Endothelial cell (in vitro differentiated cells): Measurements from ENCODE around the gene CASP9. TPM values are rescaled to one million over a fixed set of nuclear protein-coding genes. Genes with fewer than 3 reads are reported as not detected.

Source experiments
- DNase-seq: peaks from one replicate; pipeline ENCODE4 v3.0.0; 2021; ENCODE audit warnings: low spot score
- H3K27ac Mint-ChIP-seq: one replicate; pipeline ENCODE4 v1.8.0; 2021; ENCODE audit warnings: mixed read lengths, inconsistent platforms; ENCODE audit not compliant: unreplicated experiment
- H3K27me3 Mint-ChIP-seq: one replicate; pipeline ENCODE4 v1.8.0; 2021; ENCODE audit warnings: mild to moderate bottlenecking, moderate library complexity, mixed read lengths, inconsistent platforms; ENCODE audit not compliant: unreplicated experiment
- H3K36me3 Mint-ChIP-seq: one replicate; pipeline ENCODE4 v1.8.0; 2021; ENCODE audit warnings: mild to moderate bottlenecking, low read depth, mixed read lengths, inconsistent platforms; ENCODE audit not compliant: unreplicated experiment
- H3K4me1 Mint-ChIP-seq: one replicate; pipeline ENCODE4 v1.8.0; 2021; ENCODE audit warnings: mild to moderate bottlenecking, mixed read lengths, inconsistent platforms; ENCODE audit not compliant: unreplicated experiment
- H3K4me3 Mint-ChIP-seq: one replicate; pipeline ENCODE4 v1.8.0; 2021; ENCODE audit warnings: mild to moderate bottlenecking, mixed read lengths, inconsistent platforms; ENCODE audit not compliant: unreplicated experiment
- H3K9me3 Mint-ChIP-seq: one replicate; pipeline ENCODE4 v1.8.0; 2021; ENCODE audit warnings: mixed read lengths, inconsistent platforms; ENCODE audit not compliant: unreplicated experiment
- total RNA-seq: library from RNA; stranded (reverse); fragmentation: NEBNext Ultra II Directional; extraction: Animal tissue kit (Norgen Biotek cat#: 25700); gene quantifications from one replicate; pipeline ENCODE4 v1.2.1, GENCODE V29; 2021; ENCODE audit not compliant: unreplicated experiment
- TF ChIP-seq, protein P1 (sequence below): fragments of 200-600 bp; sonication (generic); IDR thresholded peaks from one replicate; pipeline ENCODE4 v1.5.0; 2021; ENCODE audit warnings: antibody characterized with exemption; ENCODE audit not compliant: unreplicated experiment

Gene CASP9
- total RNA-seq, 1 donor from 2014 or later, result 12.0 TPM

DNA sequence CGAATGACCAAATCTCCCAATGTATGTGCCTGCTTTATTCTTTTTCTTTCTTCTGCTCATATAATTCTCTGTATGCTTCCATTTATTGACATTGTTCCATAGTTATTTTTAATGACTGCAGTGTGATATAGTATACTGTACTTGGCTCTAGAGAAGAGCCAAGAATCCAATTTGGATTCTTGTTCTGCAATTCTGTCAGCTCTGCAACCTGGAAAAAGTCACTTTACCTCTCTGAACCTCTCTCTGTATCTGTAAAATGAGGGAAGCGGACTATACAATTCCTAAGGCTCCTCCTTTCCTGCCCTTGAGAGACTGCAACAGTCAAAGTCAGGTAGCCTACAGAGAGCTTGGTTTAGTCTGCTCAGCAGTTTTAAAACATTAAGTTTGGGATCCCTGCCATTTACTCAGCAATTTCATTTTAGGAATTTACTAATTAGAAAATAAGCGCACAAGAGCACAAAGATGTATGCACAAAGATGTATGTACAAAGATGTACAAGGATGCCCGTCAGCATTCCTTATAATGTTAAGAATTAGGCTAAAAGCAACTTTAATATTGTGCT, 17.3 kb upstream of the CASP9 start:
- peak overlapping the region; percentile 68 for H3K4me3 Mint-ChIP-seq
- H3K36me3 Mint-ChIP-seq, result peaks cover 41% of the 10 kb centered on the region
- H3K27me3 Mint-ChIP-seq, result peaks cover 5% of the 10 kb centered on the region
- no peaks in the 10 kb centered on the region for H3K4me1 Mint-ChIP-seq
- no peak overlapping the region for H3K27ac Mint-ChIP-seq
- no peaks in the 10 kb centered on the region for H3K9me3 Mint-ChIP-seq
- TF ChIP-seq, protein P1, sequence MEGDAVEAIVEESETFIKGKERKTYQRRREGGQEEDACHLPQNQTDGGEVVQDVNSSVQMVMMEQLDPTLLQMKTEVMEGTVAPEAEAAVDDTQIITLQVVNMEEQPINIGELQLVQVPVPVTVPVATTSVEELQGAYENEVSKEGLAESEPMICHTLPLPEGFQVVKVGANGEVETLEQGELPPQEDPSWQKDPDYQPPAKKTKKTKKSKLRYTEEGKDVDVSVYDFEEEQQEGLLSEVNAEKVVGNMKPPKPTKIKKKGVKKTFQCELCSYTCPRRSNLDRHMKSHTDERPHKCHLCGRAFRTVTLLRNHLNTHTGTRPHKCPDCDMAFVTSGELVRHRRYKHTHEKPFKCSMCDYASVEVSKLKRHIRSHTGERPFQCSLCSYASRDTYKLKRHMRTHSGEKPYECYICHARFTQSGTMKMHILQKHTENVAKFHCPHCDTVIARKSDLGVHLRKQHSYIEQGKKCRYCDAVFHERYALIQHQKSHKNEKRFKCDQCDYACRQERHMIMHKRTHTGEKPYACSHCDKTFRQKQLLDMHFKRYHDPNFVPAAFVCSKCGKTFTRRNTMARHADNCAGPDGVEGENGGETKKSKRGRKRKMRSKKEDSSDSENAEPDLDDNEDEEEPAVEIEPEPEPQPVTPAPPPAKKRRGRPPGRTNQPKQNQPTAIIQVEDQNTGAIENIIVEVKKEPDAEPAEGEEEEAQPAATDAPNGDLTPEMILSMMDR, result no peak
- no peak for DNase-seq

DNA sequence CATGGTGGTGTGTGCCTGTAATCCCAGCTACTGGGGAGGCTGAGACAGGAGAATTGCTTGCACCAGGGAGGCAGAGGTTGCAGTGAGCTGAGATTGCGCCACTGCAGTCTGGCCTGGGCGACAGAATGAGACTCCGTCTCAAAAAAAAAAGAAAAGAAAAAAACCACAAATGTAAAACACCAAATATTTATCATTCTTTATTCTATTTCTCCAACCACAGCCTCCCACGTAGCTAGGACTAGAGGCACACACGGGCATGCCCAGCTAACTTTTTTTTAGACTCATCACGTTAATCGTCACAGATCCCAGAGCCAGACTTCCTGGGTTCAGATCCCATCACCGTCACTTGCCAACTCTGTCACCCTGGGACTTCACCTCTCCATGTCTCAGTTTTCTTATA, 16.2 kb upstream of the CASP9 start:
- Mint-ChIP-seq H3K4me3 (no peak overlapping the region), H3K36me3 (peaks cover 41% of the 10 kb centered on the region), H3K4me1 (no peaks in the 10 kb centered on the region), H3K9me3 (no peaks in the 10 kb centered on the region), H3K27ac (no peak overlapping the region), H3K27me3 (peaks cover 5% of the 10 kb centered on the region)
- TF ChIP-seq, protein P1, result no peak
- DNase-seq, result no peak

DNA sequence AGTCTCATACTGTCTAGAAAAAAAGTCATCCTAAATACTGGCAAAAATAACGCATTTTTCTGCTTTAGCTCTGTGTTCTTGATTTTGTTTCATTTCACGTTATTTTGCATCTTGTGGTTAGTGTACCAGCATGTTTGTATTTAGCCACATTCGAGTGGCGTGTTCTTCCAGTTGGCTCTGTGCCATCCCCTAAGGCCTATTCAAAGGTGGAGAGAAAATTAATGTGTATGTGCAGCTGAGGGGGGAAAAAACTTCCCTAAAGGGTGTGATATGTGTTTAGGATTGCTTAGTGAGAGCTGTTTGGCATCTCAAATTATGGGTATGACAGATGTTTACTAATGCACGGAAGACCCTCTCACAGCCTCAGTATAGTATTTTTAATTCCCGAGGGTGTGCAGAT, 14.8 kb upstream of the CASP9 start:
- Mint-ChIP-seq H3K4me3 (no peak overlapping the region), H3K4me1 (no peaks in the 10 kb centered on the region), H3K27ac (peak overlapping the region; percentile 16), H3K9me3 (no peaks in the 10 kb centered on the region), H3K27me3 (peaks cover 3% of the 10 kb centered on the region), H3K36me3 (peaks cover 40% of the 10 kb centered on the region)
- DNase-seq, result no peak
- TF ChIP-seq, protein P1, result no peak

DNA sequence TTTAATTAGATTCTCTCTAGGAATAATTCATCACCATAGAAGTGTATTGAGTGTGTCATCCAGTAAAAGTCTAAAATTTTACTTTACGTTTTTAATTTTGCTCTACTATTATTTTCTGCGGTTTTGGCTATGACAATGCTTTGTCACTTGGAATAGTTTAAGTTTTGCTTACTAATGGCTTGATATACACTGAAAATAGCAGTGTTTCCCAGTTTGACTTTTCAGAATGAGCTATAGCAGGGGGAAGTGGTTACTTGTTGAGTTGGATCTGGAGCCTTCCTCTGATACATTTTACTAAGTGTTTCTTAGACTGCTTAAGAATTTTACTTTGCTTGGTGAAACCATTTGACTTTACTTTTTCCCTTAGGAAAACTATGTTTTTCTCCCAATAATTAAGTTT, 7.7 kb upstream of the CASP9 start:
- peaks cover 8% of the 10 kb centered on the region for H3K4me1 Mint-ChIP-seq
- no peak overlapping the region for H3K4me3 Mint-ChIP-seq
- no peak for DNase-seq
- no peaks in the 10 kb centered on the region for H3K9me3 Mint-ChIP-seq
- no peak overlapping the region for H3K27ac Mint-ChIP-seq
- peaks cover 6% of the 10 kb centered on the region for H3K36me3 Mint-ChIP-seq
- H3K27me3 Mint-ChIP-seq, result peaks cover 3% of the 10 kb centered on the region
- TF ChIP-seq, protein P1, result no peak

DNA sequence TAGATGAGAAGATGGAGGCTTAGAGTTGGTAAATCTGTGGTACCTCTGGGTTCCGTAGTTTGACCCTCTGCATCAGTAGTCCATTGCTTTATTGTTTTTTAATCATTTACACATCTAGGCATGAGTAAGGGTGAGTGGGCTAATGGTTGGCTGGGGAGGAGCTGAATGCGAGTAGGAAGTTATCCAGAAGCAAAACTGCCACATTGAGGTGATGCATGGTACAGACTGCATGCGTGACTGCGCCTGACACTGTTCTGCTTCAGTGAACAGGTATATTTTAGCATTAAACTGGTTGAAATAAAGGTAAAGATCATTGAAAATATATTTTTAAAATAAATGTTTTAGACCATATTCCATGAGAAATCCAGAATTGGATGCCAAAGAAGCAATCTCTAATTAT, 7.0 kb upstream of the CASP9 start:
- Mint-ChIP-seq H3K27me3 (peaks cover 9% of the 10 kb centered on the region), H3K36me3 (no peaks in the 10 kb centered on the region), H3K4me3 (no peak overlapping the region), H3K27ac (no peak overlapping the region), H3K4me1 (peaks cover 12% of the 10 kb centered on the region), H3K9me3 (no peaks in the 10 kb centered on the region)
- DNase-seq, result no peak
- TF ChIP-seq, protein P1, result no peak
